GM23338 (cell line): ENCODE results near the gene JOSD2. TPM values are rescaled to one million over a fixed set of nuclear protein-coding genes. Genes with fewer than 3 reads are reported as not detected.

Source experiments
- ATAC-seq: fragments of 200-7000 bp; cut with Tn5 transposase; 3 replicates; pipeline ENCODE4 v1.9.1; 2020
- DNase-seq: peaks from one replicate; pipeline ENCODE4 v3.0.0-alpha.2; 2015; ENCODE audit warnings: low spot score
- H2AFZ ChIP-seq: fragments of 200-600 bp; sonication (generic); 2 replicates; pipeline ENCODE4 v1.8.0; 2016; ENCODE audit warnings: antibody characterized with exemption, mild to moderate bottlenecking, moderate library complexity
- H3F3A ChIP-seq: fragments of 200-600 bp; sonication (generic); replicated peaks from 2 replicates; pipeline ENCODE4 v1.8.0; 2017; ENCODE audit warnings: antibody characterized with exemption, mixed run types, low read depth
- H3K27ac ChIP-seq: fragments of 200-600 bp; sonication (generic); 2 replicates; pipeline ENCODE4 v1.6.1; 2016; ENCODE audit warnings: low read depth
- H3K27me3 ChIP-seq: fragments of 200-600 bp; sonication (generic); 2 replicates; pipeline ENCODE4 v1.8.0; 2016; ENCODE audit warnings: mild to moderate bottlenecking, mixed run types, moderate library complexity; ENCODE audit not compliant: insufficient read depth
- H3K36me3 ChIP-seq: fragments of 200-600 bp; sonication (generic); 2 replicates; pipeline ENCODE4 v1.8.0; 2016; ENCODE audit warnings: mild to moderate bottlenecking; ENCODE audit not compliant: insufficient read depth
- H3K4me1 ChIP-seq: fragments of 200-600 bp; sonication (generic); 2 replicates; pipeline ENCODE4 v1.8.0; 2016; ENCODE audit warnings: mild to moderate bottlenecking, moderate library complexity; ENCODE audit not compliant: insufficient read depth
- H3K4me2 ChIP-seq: fragments of 200-600 bp; sonication (generic); 2 replicates; pipeline ENCODE4 v1.7.1; 2017; ENCODE audit warnings: mixed run types
- H3K4me3 ChIP-seq: fragments of 200-600 bp; sonication (generic); 2 replicates; pipeline ENCODE4 v1.6.1; 2016; ENCODE audit warnings: mixed run types
- H3K79me2 ChIP-seq: fragments of 200-600 bp; sonication (generic); replicated peaks from 2 replicates; pipeline ENCODE4 v1.8.0; 2017; ENCODE audit warnings: mild to moderate bottlenecking; ENCODE audit not compliant: insufficient read depth
- H3K9me2 ChIP-seq: fragments of 200-600 bp; sonication (generic); 2 replicates; pipeline ENCODE4 v1.8.0; 2017; ENCODE audit not compliant: insufficient read depth
- H4K20me1 ChIP-seq: fragments of 200-600 bp; sonication (generic); replicated peaks from 2 replicates; pipeline ENCODE4 v1.8.0; 2017; ENCODE audit warnings: mild to moderate bottlenecking; ENCODE audit not compliant: insufficient read depth
- H3K27ac Mint-ChIP-seq: 2 replicates; pipeline ENCODE4 v1.8.0; 2020; ENCODE audit warnings: inconsistent platforms, mild to moderate bottlenecking, moderate library complexity, mixed read lengths
- H3K27me3 Mint-ChIP-seq: 3 replicates; pipeline ENCODE4 v1.8.0; 2022; ENCODE audit warnings: low read depth, mild to moderate bottlenecking, moderate library complexity, mixed read lengths, inconsistent platforms; ENCODE audit not compliant: insufficient read depth, poor library complexity
- H3K36me3 Mint-ChIP-seq: 3 replicates; pipeline ENCODE4 v1.8.0; 2021; ENCODE audit warnings: low read depth, mild to moderate bottlenecking, inconsistent platforms, moderate library complexity, mixed read lengths
- H3K4me1 Mint-ChIP-seq: 3 replicates; pipeline ENCODE4 v1.8.0; 2020; ENCODE audit warnings: mild to moderate bottlenecking, inconsistent platforms, mixed read lengths
- H3K4me3 Mint-ChIP-seq: 3 replicates; pipeline ENCODE4 v1.8.0; 2021; ENCODE audit warnings: moderate library complexity, mild to moderate bottlenecking, inconsistent platforms, mixed read lengths
- H3K9me3 Mint-ChIP-seq: 3 replicates; pipeline ENCODE4 v1.8.0; 2020; ENCODE audit warnings: moderate library complexity, mild to moderate bottlenecking, inconsistent platforms, mixed read lengths
- ETS1 ChIP-seq: IDR thresholded peaks from 2 replicates; pipeline ENCODE4 v1.6.1; 2016; ENCODE audit warnings: antibody characterized with exemption
- EZH2phosphoT487 ChIP-seq: fragments of 200-600 bp; sonication (generic); IDR thresholded peaks from one replicate; pipeline ENCODE4 v1.8.1; 2018; ENCODE audit warnings: antibody characterized with exemption; ENCODE audit not compliant: unreplicated experiment
- REST ChIP-seq: IDR thresholded peaks from one replicate; pipeline ENCODE4 v1.6.1; 2018; ENCODE audit warnings: antibody characterized with exemption; ENCODE audit not compliant: unreplicated experiment
- ZNF331 ChIP-seq: fragments of 250-450 bp; sonication (Bioruptor Pico); IDR thresholded peaks from 2 replicates; pipeline ENCODE4 v1.5.0; 2020; ENCODE audit warnings: low read depth, mild to moderate bottlenecking, moderate library complexity
- ZNF462 ChIP-seq: fragments of 250-450 bp; sonication (Bioruptor Pico); IDR thresholded peaks from 2 replicates; pipeline ENCODE4 v1.5.0; 2020; ENCODE audit warnings: mild to moderate bottlenecking, moderate library complexity
- polyA plus RNA-seq: library from polyadenylated mRNA; unstranded; fragments of >200 nt; fragmentation: Nextera tagmentation; extraction: Ambion mirVana; gene quantifications from 2 replicates; pipeline ENCODE4 v1.2.1, GENCODE V29; 2016
- total RNA-seq: library from RNA; depleted of rRNA; stranded (reverse); fragments of >200 nt; shearing (Covaris generic); gene quantifications from 2 replicates; pipeline ENCODE4 v1.2.3, GENCODE V29; 2014

The JOSD2 gene
- total and polyA plus RNA-seq, 2 experiments from 2014 or later, result 3.3 to 5.8 TPM

GRCh38 chr19:50522881-50523280 lies 11.9 kb upstream of the JOSD2 start:
- TF ChIP-seq ETS1 (no peak), ZNF331 (CRISPR knock-in tag) (no peak), REST (no peak), EZH2phosphoT487 (no peak), ZNF462 (CRISPR knock-in tag) (no peak)
- Mint-ChIP-seq H3K4me3 (no peak overlapping the region), H3K27ac (no peak overlapping the region), H3K4me1 (no peaks in the 10 kb centered on the region), H3K9me3 (peaks cover 95% of the 10 kb centered on the region), H3K36me3 (peaks cover 31% of the 10 kb centered on the region), H3K27me3 (peaks cover 6% of the 10 kb centered on the region)
- Histone ChIP-seq H3F3A (no peaks in the 10 kb centered on the region), H3K4me2 (no peak overlapping the region), H3K79me2 (no peaks in the 10 kb centered on the region), H2AFZ (no peak overlapping the region), H3K27me3 (no peaks in the 10 kb centered on the region), H4K20me1 (no peaks in the 10 kb centered on the region), H3K4me3 (no peak overlapping the region), H3K27ac (no peak overlapping the region), H3K9me2 (no peaks in the 10 kb centered on the region), H3K4me1 (no peaks in the 10 kb centered on the region), H3K36me3 (no peaks in the 10 kb centered on the region)
- no peak for DNase-seq
- ATAC-seq, result no peak
